Measurements from ENCODE around the gene ELP2. TPM values are rescaled to one million over a fixed set of nuclear protein-coding genes. Genes with fewer than 3 reads are reported as not detected.

The ELP2 gene
- polyA plus RNA-seq, 1 donor from 2014 or later = 83.6 TPM

- no peaks in the 10 kb centered on the region for H3K9me3 ChIP-seq (ENCODE audit: low read length)
Observed at GRCh38 chr18:36135264-36135663, 5.6 kb downstream of the ELP2 start.

DNA sequence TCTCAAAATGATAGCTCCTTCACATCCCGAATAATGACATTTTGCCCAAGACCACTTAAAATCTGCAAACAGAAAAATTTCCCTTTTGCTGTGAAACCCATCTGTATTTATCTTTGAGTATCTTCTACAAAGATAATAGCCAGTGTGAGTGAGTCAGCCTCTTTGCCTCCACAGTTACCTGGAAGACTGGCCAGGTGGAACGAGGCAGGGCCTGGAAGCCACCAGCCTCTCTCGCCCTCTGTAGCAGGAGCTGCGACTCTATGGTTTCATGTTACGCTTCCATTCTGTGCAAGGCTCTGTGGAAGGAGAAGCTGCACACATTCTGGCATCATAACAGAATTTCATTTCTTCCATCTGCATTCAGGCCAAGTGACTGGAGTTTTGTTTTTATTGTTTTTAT, 9.5 kb downstream of the ELP2 start:
- Histone ChIP-seq H3K27ac (ENCODE audit: low read length) (no peak overlapping the region), H3F3A (ENCODE audit: insufficient read depth, low read length, poor library complexity, severe bottlenecking) (no peaks in the 10 kb centered on the region), H3K27me3 (ENCODE audit: insufficient read depth, low read depth, low read length) (no peaks in the 10 kb centered on the region), H2AFZ (ENCODE audit: low read depth, low read length) (no peak overlapping the region), H3K4me3 (ENCODE audit: low read length) (no peak overlapping the region), H3K9me2 (ENCODE audit: insufficient read depth, low read length) (no peaks in the 10 kb centered on the region), H4K20me1 (ENCODE audit: insufficient read depth) (no peaks in the 10 kb centered on the region), H3K4me2 (ENCODE audit: low read length) (no peak overlapping the region), H3K9ac (ENCODE audit: low read length) (no peak overlapping the region), H3K9me3 (ENCODE audit: low read length) (no peaks in the 10 kb centered on the region), H3K79me2 (replicated peaks; ENCODE audit: insufficient read depth, low read length) (peaks cover 6% of the 10 kb centered on the region), H3K36me3 (ENCODE audit: insufficient read depth, low read length) (peaks cover 11% of the 10 kb centered on the region)
- TF ChIP-seq CTCF (IDR thresholded peaks at IDR 0.05; ENCODE audit: poor library complexity, severe bottlenecking) = no peak
- no peak for TF ChIP-seq RAD21 (conservative IDR thresholded peaks at IDR 0.05)
- no peak for TF ChIP-seq SMC3 (conservative IDR thresholded peaks at IDR 0.05; ENCODE audit: poor library complexity)
- no peak for TF ChIP-seq REST (IDR thresholded peaks at IDR 0.05; ENCODE audit: borderline replicate concordance)
- TF ChIP-seq POLR2AphosphoS5 (IDR thresholded peaks at IDR 0.05) = no peak
- TF ChIP-seq TAF1 (IDR thresholded peaks at IDR 0.05; ENCODE audit: low read depth) = no peak
- TF ChIP-seq MXI1 (conservative IDR thresholded peaks at IDR 0.05; ENCODE audit: poor library complexity, severe bottlenecking) = no peak

More at GRCh38 chr18:36135264-36135663, 5.6 kb downstream of the ELP2 start:
- no peak overlapping the region for H3K4me3 ChIP-seq (ENCODE audit: low read length)
- no peak overlapping the region for H3K9ac ChIP-seq (ENCODE audit: low read length)
- peaks cover 39% of the 10 kb centered on the region for H3K79me2 ChIP-seq (replicated peaks; ENCODE audit: insufficient read depth, low read length)
- no peaks in the 10 kb centered on the region for H3K9me2 ChIP-seq (ENCODE audit: insufficient read depth, low read length)
- no peak overlapping the region for H2AFZ ChIP-seq (ENCODE audit: low read depth, low read length)
- H4K20me1 ChIP-seq (ENCODE audit: insufficient read depth) = no peaks in the 10 kb centered on the region
- H3K4me2 ChIP-seq (ENCODE audit: low read length) = no peak overlapping the region
- no peaks in the 10 kb centered on the region for H3K27me3 ChIP-seq (ENCODE audit: insufficient read depth, low read depth, low read length)
- TF ChIP-seq TAF1 (IDR thresholded peaks at IDR 0.05; ENCODE audit: low read depth) (no peak), EZH2 (IDR thresholded peaks at IDR 0.05; ENCODE audit: borderline replicate concordance, insufficient read depth, low read length, poor library complexity, severe bottlenecking) (no peak), MXI1 (conservative IDR thresholded peaks at IDR 0.05; ENCODE audit: poor library complexity, severe bottlenecking) (no peak), REST (IDR thresholded peaks at IDR 0.05; ENCODE audit: borderline replicate concordance) (no peak), RAD21 (conservative IDR thresholded peaks at IDR 0.05) (no peak), EP300 (conservative IDR thresholded peaks at IDR 0.05; ENCODE audit: poor library complexity, severe bottlenecking) (no peak), POLR2AphosphoS5 (IDR thresholded peaks at IDR 0.05) (no peak), SMC3 (conservative IDR thresholded peaks at IDR 0.05; ENCODE audit: poor library complexity) (no peak), CTCF (IDR thresholded peaks at IDR 0.05; ENCODE audit: poor library complexity, severe bottlenecking) (no peak)
- H3K27ac ChIP-seq (ENCODE audit: low read length) = no peak overlapping the region
- no peaks in the 10 kb centered on the region for H3F3A ChIP-seq (ENCODE audit: insufficient read depth, low read length, poor library complexity, severe bottlenecking)
- H3K36me3 ChIP-seq (ENCODE audit: insufficient read depth, low read length) = peaks cover 8% of the 10 kb centered on the region

Measured in neural cell (in vitro differentiated cells).